Lung (tissue), 12 donors: ENCODE measurements around the gene OSBPL9. TPM values are rescaled to one million over a fixed set of nuclear protein-coding genes. Genes with fewer than 3 reads are reported as not detected.

ENCODE experiments used
- ATAC-seq: fragments of 200-7000 bp; cut with Tn5 transposase; one replicate; pipeline ENCODE4 v1.9.1; 2020; ENCODE audit warnings: moderate number of reproducible peaks; ENCODE audit not compliant: insufficient read depth, low FRiP score
- DNase-seq, 3 donors: peaks; one replicate each; pipeline ENCODE4 v3.0.0-alpha.2; 2013 to 2017
- H3K27ac ChIP-seq, 2 donors: one replicate each; pipeline ENCODE4 v1.5.1; 2013; ENCODE audit warnings: mild to moderate bottlenecking in 2 of 2, moderate library complexity in 2 of 2, control low read depth in 1 of 2, inconsistent platforms in 1 of 2, low read depth in 1 of 2, low read length in 1 of 2
- H3K27me3 ChIP-seq, 3 donors: one replicate each; pipeline ENCODE4 v1.5.1; 2013; ENCODE audit warnings: low read length in 2 of 3; ENCODE audit not compliant: control insufficient read depth in 3 of 3, insufficient read depth in 3 of 3
- H3K36me3 ChIP-seq, 4 donors: one replicate each; pipeline ENCODE4 v1.5.1; 2013; ENCODE audit warnings: low read length in 4 of 4, mild to moderate bottlenecking in 1 of 4, moderate library complexity in 1 of 4; ENCODE audit not compliant: control insufficient read depth in 4 of 4, insufficient read depth in 4 of 4
- H3K4me1 ChIP-seq, 5 donors: one replicate each; pipeline ENCODE4 v1.5.1; 2013; ENCODE audit warnings: low read length in 5 of 5, mild to moderate bottlenecking in 2 of 5, moderate library complexity in 1 of 5; ENCODE audit not compliant: control insufficient read depth in 5 of 5, insufficient read depth in 5 of 5
- H3K4me3 ChIP-seq: one replicate; pipeline ENCODE4 v1.5.1; 2013; ENCODE audit warnings: mild to moderate bottlenecking, control low read depth, moderate library complexity
- H3K9ac ChIP-seq, 2 donors: one replicate each; pipeline ENCODE4 v1.5.1; 2013; ENCODE audit warnings: low read length in 2 of 2, control low read depth in 1 of 2; ENCODE audit not compliant: insufficient read depth in 1 of 2
- H3K9me3 ChIP-seq, 4 donors: one replicate each; pipeline ENCODE4 v1.5.1; 2013; ENCODE audit warnings: low read length in 3 of 4, mild to moderate bottlenecking in 1 of 4, moderate library complexity in 1 of 4; ENCODE audit not compliant: control insufficient read depth in 4 of 4, insufficient read depth in 3 of 4
- WGBS, 2 donors: extraction: QIAGEN DNeasy Blood & Tissue Kit; methylation state at CpG; one replicate each; pipeline ENCODE4 v1.1.7; 2013; 5-methylcytosine and 5-hydroxymethylcytosine counted together
- polyA plus RNA-seq, 2 donors: library from polyadenylated mRNA; stranded (reverse); fragments of 200-250 nt; gene quantifications; one replicate each; pipeline ENCODE4 v1.2.1, GENCODE V29; 2013
- total RNA-seq, 2 donors: library from RNA; depleted of rRNA in 1 of 2; stranded (reverse); fragments of >200 nt in 1 of 2; gene quantifications; one replicate each; pipeline ENCODE4 v1.2.1, GENCODE V29; 2014 to 2021
- TF ChIP-seq, protein P1 (sequence below): IDR thresholded peaks from 2 replicates; pipeline ENCODE4 v1.5.1; 2012; ENCODE audit warnings: mild to moderate bottlenecking; ENCODE audit errors: control extremely low read depth, extremely low read depth
- donor health status: control.
- donor health status: control.
- donor health status: Bipolar disorder and iron deficiency.
- donor health status: healthy.
- donor health status: DM: yes; HTN: yes; CAD: no.

Gene OSBPL9
- total and polyA plus RNA-seq, 4 donors: 36.8 to 135 (median 72.4) TPM

DNA sequence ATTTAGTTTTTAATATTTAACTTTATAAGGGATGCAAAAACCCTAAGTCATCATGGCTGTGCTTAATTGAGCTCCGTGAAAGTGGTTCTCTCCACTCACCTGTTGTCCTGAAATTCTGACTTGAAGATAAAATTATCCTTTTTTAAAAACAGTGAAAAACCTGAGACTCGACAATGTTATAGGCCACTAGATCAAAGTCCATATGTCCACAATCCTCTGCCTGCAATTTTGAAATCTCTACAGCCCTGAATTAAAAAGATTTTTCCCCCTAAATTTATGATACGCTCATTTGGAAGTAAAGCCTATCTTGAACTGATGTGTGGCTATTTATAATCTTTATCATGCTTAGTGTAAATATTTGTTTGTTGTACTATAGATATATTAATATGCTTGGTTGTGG, 18.7 kb downstream of the OSBPL9 start:
- Histone ChIP-seq H3K9me3 (no peaks in the 10 kb centered on the region), H3K27me3 (no peaks in the 10 kb centered on the region), H3K27ac (no peak overlapping the region), H3K36me3 (peaks cover 0 to 3% (median under 1%) of the 10 kb centered on the region in 4 donors), H3K4me1 (peaks cover 0 to 21% (median 0%) of the 10 kb centered on the region in 5 donors), H3K9ac (no peak overlapping the region), H3K4me3 (no peak overlapping the region)
- DNase-seq (no peak), ATAC-seq (no peak)
- TF ChIP-seq, protein P1, sequence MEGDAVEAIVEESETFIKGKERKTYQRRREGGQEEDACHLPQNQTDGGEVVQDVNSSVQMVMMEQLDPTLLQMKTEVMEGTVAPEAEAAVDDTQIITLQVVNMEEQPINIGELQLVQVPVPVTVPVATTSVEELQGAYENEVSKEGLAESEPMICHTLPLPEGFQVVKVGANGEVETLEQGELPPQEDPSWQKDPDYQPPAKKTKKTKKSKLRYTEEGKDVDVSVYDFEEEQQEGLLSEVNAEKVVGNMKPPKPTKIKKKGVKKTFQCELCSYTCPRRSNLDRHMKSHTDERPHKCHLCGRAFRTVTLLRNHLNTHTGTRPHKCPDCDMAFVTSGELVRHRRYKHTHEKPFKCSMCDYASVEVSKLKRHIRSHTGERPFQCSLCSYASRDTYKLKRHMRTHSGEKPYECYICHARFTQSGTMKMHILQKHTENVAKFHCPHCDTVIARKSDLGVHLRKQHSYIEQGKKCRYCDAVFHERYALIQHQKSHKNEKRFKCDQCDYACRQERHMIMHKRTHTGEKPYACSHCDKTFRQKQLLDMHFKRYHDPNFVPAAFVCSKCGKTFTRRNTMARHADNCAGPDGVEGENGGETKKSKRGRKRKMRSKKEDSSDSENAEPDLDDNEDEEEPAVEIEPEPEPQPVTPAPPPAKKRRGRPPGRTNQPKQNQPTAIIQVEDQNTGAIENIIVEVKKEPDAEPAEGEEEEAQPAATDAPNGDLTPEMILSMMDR: no peak
- 86 to 90% methylated on average over 3 of the region's 3 CpGs for WGBS, 2 donors

DNA sequence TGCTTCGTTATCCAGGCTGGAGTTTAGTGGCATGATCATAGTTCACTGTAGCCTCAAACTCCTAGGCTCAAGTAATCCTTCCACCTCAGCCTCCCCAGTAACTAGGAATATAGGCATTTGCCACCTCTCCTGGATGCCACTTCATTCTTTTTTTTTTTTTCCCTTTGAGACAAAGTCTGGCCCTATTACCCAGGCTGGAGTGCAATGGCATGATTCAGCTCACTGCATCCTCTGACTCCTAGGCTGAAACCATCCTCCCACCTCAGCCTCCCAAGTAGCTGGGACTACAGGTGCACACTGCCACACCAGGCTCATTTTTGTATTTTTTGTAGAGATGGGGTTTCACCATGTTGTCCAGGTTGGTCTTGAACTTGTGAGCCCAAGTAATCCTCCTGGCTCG, 19.3 kb downstream of the OSBPL9 start:
- no peak for ATAC-seq
- 87 to 100% methylated on average over 1 to 2 of the region's 2 CpGs for WGBS, 2 donors
- Histone ChIP-seq H3K9me3 (no peaks in the 10 kb centered on the region), H3K36me3 (peaks cover 0 to 3% (median 0%) of the 10 kb centered on the region in 4 donors), H3K9ac (no peak overlapping the region), H3K27me3 (no peaks in the 10 kb centered on the region), H3K4me1 (peaks cover 0 to 26% (median 0%) of the 10 kb centered on the region in 5 donors), H3K27ac (peak overlapping the region in 1 of 2 donors; percentile 77), H3K4me3 (no peak overlapping the region)
- DNase-seq: no peak
- TF ChIP-seq, protein P1: no peak

DNA sequence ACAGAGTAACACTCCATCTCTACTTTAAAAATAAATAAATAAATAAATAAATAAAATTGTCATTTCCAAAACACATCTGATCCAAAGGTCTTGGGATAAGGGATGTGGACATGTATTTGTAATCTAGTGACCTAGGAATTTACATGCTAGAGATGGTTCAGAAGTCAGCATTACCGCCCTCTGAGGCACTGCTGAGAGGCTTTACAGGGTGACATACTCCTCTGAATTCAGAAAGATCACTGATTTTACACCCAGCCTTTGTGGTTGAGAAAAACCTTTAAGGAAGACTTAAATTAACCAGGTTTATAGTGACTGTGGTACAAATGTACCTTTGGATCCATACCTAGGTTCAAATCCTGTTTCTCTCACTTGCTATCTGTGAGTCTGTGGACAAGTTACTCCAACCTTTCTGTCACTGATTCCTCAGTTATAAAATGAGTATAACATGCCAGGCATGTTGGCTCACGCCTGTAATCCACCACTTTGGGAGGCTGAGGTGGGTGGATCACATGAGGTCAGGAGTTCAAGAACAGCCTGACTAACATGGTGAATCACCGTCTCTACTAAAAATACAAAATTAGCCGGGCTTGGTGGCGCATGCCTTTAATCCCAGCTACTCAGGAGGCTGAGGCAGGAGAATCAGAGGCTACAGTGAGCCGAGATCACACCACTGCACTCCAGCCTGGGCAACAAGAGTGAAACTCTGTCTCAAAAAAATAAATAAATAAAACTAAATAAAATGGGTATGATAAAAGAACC, 20.1 kb downstream of the OSBPL9 start:
- Histone ChIP-seq H3K9ac (no peak overlapping the region), H3K27ac (peak overlapping the region in 1 of 2 donors; percentile 77), H3K36me3 (peaks cover 0 to 3% (median 0%) of the 10 kb centered on the region in 4 donors), H3K4me1 (peaks cover 0 to 24% (median 0%) of the 10 kb centered on the region in 5 donors), H3K9me3 (no peaks in the 10 kb centered on the region), H3K27me3 (no peaks in the 10 kb centered on the region), H3K4me3 (no peak overlapping the region)
- DNase-seq (no peak), ATAC-seq (peak; percentile 53)
- TF ChIP-seq, protein P1: no peak
- WGBS, 2 donors: 67 to 90% methylated on average over 6 of the region's 6 CpGs
